ENCODE results near the gene COL15A1.

Gene COL15A1

DNA sequence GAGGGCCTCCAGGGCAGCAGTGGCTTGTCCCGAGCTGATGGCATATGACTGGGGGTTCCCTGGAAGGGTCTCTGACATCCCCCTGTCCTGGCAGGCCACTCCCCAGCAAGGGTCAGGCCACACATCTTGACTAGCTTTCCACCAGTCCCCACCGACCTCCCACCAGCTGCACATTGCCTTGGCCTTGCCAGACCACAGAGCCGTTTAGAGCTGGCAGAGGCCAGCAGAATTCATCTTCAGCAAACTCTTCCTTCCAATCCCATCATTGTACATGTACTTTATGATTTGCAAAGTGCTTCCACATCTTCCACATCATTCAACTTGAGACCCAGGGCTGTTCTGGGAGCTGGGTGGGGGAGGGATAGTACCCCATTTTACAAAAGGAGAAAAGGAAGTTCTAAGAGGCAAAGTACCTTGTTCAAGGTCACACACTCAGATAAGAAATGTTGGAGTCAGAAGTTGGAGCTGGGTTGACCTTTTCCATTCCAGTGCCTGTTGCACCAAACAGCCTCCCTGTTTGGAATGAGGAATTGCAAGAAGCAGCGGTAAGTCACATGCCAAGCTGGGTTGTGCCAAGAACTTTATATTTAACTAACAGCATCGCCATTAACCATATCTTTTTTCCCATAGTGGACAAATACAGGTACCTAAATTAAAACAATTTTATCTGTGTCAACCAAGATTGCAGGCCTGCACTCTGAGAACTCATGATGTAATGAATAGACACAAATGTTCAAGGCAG, 25.8 kb upstream of the COL15A1 start:
- DNase-seq: no peak

DNA sequence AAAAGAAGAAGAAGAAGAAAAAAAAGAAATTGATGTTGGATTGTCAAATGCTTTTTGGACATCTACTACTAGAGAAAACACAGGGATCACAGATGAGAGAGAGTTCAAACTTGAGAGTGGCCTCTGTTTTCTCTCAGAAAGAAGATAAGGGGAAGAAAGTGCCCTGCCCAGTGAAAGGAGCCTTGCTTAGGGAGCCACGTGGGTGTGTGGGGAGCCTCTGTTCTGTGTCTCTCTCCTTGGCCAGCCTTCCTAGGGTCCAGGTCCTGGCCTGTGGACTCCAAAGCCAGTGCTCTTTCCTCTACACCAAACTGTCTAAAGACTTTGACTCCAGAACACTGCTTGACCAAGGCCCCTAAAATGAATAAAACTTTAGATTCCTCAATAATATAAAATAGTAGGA, 22.0 kb upstream of the COL15A1 start:
- DNase-seq: no peak

DNA sequence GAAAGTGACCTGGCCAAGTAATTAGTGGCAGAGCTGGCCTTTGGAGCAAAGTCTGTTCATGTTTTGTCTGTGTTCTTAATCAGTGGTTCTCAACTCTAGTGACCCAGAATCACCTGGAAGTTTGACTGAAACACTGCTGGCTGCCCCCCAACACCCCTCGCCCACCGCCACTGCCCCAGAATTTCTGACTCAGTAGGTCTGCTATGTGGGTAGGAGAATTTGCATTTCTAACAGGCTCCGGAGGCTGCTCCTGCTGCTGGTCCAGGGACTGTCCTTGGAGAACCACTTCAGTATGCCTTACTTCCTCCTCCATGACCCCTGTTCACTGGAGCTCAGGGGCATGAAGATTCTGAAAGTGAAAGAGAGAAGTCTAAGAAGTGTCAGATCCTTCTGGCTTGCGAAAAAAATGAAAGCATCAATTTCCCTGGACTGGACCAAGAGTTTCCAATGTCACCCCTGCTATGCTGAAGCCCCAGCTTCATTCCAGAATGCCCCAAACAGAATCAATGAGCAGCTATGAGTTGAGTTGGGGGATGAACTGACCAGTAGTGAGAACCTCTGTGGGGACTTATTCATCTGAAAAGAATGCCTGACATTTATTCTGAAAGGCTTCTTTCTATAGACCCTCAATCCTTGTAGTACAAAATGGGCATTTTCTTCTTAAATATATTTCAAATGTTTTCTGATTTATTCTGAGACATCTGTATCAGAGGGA, 20.8 kb upstream of the COL15A1 start:
- DNase-seq: no peak

DNA sequence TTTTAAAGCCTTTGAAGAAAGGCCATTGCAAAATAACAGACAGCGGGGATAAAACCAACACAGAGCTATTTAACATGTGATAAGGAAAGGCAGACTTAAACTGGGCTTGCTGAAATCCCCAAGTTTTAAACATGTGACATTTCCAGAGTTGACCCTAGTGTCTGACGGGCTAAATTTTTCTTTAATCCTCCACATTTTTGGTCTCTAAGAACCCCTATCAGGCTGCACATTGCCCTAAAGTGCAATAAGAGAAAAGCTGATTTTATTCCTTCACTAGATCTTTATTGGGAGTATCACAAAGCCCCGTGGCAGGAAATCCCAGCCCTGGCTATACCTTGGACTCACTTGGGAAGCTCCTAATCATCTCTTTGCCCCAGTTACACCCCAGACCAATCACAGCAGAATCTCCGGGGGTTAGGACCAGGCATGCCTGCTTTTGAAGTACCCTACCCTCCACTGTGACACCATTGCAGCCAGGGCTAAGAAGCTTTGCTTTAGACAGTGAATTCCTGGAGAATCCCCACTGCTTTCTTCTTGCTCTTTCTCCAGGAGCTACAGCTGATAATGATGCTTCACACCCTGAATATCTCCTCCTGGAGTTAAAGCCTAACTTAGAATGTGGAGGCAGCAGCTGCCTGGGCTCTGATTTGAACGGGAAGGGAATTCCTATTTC, 20.1 kb upstream of the COL15A1 start:
- no peak for DNase-seq

DNA sequence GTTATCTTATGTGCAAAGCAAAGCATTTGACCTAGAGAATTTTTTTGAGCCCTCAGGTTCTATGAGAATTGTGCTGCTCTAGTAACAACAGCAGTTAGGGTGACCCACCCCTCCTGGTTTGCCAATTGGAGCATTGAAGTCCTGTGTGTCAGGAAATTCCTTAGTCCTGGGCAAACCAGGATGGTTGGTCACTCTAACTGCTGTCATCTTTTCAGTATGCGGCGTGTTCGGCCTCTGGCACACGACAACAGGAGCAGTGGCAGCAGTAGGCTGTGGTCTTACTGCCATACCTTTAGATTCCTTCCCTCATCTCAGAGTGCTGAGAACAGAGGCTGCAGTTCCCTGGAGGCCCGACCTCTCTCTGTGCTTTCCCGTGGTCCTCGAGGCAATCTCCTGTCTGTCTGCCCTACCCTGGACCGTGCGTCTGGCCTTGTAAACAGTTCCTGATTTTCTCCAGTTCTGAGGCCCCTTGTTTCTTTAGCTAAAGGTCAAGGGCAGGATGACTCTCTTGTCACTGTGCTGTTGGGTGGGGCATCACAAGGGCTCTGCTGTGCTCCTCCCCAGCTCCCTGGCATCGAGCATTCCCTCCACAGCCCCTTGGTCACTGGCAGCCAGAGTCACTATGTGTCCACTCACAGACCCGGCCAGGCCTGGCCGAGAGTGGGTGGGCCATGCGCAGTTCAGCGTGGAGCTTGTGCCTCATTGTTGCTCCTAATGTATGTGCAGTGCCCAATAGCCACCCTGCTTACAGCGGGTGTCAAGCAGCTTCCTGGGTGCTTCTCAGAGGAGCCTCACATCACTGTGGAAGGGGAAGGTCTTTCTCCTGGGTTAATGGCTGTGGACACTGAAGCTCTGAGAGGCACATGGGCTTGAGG, 18.5 kb upstream of the COL15A1 start:
- no peak for DNase-seq

DNA sequence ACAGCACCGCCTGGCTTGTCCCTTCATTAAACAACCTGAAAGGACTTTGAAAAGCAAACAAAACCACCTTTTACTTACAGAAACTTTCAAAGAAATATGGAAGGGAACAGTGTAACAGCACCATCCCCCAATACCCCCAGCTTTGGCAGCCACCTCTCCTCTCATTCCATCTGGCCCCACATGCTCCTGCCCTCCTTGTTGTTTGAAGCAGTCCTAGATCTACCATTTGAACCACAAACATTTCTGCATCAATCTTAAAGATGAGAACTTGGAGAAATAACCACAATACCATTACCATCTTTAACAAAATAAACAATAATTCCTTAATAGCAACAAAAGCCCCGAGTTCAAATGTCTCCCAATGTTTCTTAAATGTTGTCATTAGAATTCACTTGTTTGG, 17.8 kb upstream of the COL15A1 start:
- no peak for DNase-seq

DNA sequence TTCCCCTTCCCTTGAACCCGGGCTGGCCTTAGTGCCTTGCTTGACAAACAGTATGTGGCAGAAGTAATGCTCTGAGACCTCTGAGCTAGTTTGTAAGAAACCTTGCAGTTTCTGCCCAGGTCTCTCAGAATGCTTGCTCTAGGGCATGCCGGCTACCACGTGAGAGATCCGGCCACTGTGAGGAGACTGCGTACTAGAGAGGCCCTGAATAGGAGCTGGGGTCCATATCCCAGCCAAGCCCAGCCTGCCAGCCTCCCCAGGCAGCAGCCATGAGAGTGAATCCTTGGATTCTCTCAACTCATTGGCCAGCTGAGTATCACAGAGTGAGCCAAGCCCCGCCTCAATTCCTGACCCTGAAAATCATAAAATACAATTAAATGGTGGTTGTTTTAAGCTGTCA, 16.0 kb upstream of the COL15A1 start:
- no peak for DNase-seq

DNA sequence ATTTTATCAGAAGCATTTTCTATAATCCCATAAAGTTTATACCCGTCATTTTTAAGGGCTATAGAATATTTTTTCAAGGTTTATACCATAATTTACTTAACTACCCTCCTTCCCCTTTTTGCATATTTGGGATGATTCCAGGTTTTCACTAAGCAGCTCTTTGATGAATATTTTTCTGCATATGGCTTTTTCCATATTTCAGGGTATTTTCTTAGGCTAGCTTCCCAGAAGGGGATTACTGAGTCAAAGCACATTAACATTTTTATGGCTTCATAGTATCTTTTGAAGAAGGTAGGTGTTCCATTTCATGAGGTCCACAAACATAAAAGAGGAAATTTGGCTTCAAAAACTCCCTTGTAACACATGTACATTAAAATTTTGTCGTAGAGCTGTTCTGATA, 14.6 kb upstream of the COL15A1 start:
- no peak for DNase-seq

DNA sequence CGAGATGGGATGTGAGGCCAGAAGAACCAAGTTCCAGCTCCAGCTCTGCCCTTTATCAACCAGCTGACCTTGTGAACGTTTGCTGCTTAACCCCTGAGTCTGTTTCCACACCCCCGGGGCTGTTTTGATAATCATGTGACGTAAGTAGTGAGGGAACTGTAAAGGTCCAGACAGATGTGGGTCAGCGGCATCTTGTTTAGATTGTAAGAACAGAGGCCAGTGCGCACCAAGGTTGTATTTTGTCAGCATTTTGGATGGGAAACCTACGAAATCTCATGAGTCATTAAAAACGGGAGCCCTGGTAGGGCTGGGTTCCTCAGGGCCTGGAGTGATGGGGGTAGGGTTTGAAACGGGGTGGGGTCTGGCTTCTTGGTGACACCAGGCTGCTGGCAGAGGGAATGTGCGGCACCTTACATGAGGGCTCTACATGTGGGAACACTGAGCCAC, 13.8 kb upstream of the COL15A1 start:
- no peak for DNase-seq

DNA sequence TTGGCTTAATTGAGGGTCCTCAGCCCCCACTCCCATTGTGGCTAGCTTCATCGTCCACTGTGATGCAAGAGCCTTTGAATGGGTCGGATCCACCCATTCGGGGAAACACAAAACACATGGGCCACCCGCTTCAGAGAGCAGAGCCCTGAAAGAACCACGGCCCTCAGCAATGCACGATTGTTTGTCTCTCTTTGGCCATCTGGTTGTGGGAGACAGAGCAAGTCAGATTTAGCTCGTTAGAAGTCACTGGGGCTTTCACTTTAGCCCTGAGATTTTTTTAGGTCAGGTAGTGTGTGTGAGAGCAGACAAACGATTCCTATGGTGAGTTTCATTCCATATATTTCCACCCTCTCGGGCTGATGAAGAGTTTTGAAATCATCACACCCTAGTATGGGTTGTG, 12.9 kb upstream of the COL15A1 start:
- DNase-seq: no peak

DNA sequence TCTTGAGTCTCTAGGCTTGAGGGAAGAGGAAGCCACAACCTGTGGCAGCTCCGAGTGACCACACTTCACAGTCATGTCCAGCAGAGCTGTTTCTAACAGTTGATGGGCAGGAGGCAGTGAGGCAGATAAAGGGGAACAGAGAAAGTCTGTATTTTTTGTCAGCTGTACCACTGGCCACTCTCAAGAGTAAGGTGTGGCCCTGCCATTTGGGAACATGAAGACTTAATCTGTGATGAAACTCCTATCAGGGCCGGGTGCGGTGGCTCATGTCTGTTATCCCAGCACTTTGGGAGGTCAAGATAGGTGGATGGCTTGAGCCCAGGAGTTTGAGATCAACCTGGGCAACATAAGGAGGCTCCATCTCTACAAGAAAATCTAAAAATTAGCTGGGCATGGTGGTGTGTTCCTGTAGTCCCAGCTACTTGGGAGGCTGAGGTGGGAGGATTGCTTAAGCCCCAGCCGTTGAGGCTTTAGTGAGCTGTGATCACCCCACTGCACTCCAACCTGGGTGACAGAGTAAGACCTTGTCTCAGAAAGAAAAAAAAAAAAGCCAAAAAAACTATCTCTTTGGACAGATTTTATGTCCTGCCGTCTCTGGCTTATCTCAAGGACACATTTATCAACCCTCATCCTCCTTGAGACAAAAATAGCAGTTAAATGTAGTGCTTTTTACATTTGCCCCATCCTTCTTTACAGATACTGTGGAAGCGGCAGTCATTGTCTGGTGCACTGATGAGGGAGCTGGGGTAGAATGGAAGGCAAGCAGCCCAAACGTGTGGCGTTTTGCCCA, 11.9 kb upstream of the COL15A1 start:
- no peak for DNase-seq

DNA sequence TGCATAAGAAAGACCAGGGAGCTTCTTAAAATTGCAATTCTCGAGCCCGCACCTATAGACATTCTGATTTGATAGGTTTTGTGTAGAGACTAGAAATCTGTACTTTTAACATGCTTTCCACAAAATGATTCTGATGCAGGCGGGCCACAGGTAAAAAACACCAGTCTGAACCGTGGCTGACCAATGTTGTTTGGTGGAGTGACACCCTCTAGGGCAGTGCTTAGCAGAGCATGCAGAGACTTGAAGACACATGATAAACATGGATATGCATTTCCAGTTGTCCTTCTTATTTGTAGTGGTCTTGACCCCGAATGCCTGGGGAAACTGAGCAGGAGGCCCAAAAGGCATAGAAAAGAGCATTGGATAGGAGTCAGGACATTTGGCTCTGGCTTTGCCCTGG, 10.5 kb upstream of the COL15A1 start:
- DNase-seq: no peak

DNA sequence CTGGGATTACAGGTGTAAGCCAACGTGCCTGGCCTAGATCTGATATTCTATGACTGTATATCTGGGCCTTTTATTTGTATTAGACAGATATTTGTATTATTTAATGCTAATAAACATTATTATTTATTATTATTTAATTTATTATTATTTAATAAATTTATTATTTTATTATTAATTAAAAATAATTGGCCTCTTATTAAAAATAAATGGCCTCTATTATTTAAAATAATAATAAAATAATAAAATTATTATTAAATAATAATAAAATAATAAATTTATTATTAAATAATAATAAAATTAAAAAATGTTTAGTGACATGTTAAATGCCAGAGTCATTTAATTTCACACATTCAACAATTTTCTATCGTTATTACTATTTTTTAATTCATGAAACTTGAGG, 9.8 kb upstream of the COL15A1 start:
- no peak for DNase-seq

DNA sequence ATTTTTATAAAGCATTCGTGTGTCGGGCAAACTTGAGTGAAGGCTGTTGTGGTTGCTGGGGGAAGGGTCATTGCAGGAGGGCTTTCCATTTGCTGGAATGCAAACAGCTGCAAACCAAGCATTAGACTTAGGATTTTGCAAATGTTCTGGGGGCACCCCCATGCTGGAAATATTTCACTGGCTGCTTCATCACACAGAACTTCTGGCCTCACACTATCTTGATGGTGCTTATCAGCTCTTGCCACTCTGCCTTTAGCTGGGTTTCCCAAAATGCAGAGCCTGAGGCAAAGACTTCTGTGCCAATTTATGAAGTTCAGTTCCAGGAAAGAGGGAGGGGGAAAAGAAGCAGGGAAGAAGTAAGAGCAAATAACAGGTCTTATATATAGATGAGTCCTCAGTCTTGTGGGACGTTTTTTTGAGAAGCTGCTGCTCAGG, 8.6 kb upstream of the COL15A1 start:
- no peak for DNase-seq

DNA sequence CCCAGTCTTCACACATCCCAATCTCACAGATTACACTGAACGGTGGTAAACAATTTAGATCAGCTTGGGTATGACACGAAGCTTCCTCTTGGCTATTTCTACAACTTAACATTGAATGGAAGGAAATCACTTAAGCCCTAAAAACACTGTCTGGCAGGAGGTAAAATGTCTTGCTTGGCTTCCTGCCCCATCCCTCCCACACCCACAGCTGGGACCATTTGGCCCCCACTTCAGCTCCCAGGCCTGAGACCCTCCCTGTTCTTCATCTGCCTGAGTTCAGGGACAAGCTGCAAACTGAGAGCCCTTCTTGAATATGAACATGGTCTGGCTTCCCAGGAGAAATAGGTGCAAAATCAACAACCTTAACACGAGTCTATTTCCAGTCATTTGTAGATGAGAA, 3.4 kb upstream of the COL15A1 start:
- no peak for DNase-seq

DNA sequence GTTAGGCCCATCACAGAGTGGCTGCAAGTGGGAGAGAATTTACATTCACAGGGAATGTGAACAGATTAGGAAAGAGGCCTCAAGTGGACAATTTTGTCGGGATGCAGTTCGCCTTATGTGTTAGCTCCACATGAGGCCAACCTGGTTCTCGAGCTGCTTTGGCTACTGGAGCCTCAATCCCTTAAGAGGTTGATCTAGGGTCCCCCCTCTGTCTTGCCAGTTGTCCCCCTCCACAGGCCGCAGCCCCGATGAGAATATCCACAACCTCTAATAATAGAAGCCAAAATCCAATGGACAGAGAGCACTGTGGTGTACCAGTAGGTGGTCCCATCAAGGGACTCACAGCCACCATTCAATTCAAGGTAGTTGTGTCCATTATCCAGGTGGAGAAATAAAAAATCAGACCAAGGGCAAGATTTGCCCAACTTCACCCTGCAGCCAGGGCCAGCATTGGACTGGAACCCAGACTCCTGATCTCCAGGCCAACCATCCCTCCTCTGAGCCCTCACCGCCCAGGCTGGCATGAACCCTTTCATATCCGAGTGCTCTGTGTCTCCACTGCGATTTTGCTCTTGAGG, 1.7 kb upstream of the COL15A1 start:
- DNase-seq: no peak

DNA sequence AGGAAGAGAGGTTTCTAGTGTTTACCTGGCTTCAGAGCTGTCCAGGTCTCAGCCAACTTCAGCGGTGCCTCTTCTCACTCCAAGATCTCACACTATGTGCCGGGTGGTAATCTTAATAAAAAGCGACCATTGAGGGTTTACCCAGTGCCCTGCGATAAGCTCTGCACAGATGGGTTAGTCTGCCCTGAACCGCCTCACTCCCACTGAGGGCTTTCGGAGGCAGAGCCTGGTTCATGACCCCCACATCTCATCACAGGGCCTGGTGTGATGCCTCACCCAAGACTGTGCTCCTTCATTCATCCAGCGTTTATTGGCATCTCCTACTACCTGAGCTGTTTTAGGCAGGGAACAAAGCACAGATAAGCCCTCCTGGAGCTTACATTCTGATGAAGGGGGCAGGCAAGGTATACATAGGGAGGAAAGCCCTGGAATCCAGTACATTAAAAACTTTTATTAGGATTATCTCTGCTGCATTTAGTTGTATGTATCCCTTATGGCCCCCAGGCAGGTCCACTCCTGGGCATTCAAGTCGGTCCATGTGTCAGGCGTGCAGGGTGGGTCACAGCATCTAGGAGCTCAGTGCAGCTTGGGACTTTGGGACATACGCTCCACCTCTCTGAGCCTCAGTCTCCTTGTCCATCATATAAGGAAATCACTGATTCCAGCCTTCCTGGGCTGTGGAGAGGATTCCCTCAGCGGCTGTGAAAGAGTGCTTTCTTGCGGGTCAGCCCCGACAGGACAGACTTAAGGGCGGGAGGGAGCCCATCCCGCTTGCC, 613 bp upstream of the COL15A1 start:
- no peak for DNase-seq

DNA sequence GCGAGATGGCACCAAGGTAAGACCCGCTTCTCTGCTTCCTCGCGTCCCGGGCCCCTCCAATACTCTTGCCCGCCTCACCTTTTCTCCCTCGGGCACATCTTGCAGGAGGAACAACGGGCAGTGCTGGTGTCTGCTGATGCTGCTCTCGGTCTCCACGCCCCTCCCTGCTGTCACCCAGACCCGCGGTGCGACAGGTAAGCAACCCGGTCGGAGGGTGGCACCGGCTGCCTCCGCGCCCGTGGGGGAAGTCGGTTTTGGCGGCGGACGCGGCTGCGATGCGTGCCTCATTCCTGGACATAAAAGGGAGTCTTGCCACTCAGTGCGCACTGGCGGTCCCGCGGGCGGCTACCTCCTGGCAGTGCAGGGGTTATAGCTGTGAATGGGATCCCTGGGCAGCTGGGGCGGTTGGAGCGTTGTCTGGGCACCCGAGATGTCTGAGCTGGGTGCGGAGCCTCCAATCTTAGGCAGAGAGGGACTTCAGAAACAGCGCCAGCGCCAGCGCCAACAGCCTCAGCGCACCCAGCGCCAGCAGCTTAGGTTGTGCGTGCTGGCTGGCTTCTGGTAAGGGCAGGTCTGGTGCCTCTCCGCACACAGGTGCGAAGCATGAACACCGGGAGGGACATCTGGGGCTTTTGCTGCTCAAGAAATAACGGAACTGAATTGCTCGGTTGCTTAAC, 488 bp downstream of the COL15A1 start:
- no peak for DNase-seq

DNA sequence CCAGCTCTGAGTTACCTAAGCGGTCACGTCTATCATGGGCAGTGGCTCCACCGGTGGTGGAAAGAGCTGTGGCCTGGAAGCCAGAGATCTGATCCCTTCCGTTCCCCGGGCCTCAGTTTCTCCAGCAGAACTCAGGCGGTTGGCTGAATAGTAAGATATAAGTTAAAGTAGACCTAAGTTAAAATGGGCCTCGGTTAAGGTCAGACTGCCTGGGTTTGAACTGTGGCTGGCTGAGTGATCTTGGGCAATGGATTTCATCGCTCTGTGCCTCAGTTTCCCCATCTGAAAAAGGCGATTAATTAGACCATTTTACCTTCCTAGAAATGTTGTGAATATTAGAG, 997 bp downstream of the COL15A1 start:
- DNase-seq: no peak

DNA sequence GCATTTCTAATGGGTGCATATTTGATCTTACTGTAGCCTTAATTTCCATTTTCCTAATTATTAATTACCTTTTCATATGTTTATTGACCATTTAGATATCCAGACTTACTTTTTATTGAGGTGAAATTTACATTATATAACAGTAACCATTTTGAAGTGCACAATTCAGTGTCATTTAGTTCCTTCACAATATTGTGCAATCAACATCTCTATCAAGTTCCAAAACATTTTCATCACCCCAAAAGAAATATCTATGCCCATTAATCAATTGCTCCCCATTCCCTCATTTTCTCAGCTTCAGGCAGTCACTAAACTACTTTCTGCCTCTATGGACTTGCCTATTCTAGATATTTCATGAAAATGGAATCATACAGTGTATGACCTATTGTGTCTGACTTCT, 5.9 kb downstream of the COL15A1 start:
- DNase-seq: no peak

DNA sequence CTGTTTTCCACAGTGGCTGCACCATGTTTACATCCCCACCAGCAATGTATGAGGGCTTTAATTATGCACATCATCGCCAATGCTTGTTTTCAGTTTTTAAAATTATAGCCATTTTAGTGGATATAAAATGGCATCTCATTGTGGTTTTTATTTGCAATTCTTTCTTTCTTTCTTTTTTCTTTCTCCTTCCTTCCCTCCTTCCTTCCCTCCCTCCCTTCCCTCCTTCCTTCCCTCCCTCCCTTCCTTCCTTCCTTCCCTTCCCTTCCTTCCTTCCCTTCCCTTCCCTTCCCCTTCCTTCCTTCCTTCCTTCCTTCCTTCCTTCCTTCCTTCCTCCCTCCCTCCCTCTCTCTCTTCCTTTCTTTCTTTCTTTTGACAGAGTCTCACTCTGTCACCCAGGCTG, 6.6 kb downstream of the COL15A1 start:
- no peak for DNase-seq

All from SHP77 treated with DMSO at 0.1 percent for 48 hours (cell line).